ENCODE results near the gene UQCRQ. TPM values are rescaled to one million over a fixed set of nuclear protein-coding genes. Genes with fewer than 3 reads are reported as not detected.

The UQCRQ gene
- total and polyA plus RNA-seq, 2 donors, result 85.7 to 257 TPM

Small RNA genes lying within 50 kb of the gene (small RNA-seq; reads per million reads assigned to genes)
- not detected for gene RNA5SP192

Other genes starting within 250 kb of the UQCRQ start
- gene IL13, start 208.5 kb upstream of the UQCRQ start, total RNA-seq, result not detected
- gene IL13, start 208.5 kb upstream of the UQCRQ start, polyA plus RNA-seq, result not detected
- gene IL4, start 192.7 kb upstream of the UQCRQ start, total RNA-seq, result not detected
- gene IL4, start 192.7 kb upstream of the UQCRQ start, polyA plus RNA-seq, result not detected
- 17.6 TPM for gene KIF3A, start 129.1 kb upstream of the UQCRQ start, total RNA-seq
- 3.4 TPM for gene KIF3A, start 129.1 kb upstream of the UQCRQ start, polyA plus RNA-seq
- 1.9 TPM for gene CCNI2, start 119.2 kb upstream of the UQCRQ start, total RNA-seq
- 1.4 TPM for gene CCNI2, start 119.2 kb upstream of the UQCRQ start, polyA plus RNA-seq
- gene SEPTIN8, start 89.4 kb upstream of the UQCRQ start, total RNA-seq, result 64.8 TPM
- gene SEPTIN8, start 89.4 kb upstream of the UQCRQ start, polyA plus RNA-seq, result 28.3 TPM
- gene SOWAHA, start 53.3 kb upstream of the UQCRQ start, total RNA-seq, result 0.48 TPM
- 0.65 TPM for gene SOWAHA, start 53.3 kb upstream of the UQCRQ start, polyA plus RNA-seq
- gene SHROOM1, start 36.0 kb upstream of the UQCRQ start, total RNA-seq, result 7.2 TPM
- gene SHROOM1, start 36.0 kb upstream of the UQCRQ start, polyA plus RNA-seq, result 48.3 TPM
- gene GDF9, start 173 bp upstream of the UQCRQ start, total RNA-seq, result 0.26 TPM
- 0.65 TPM for gene GDF9, start 173 bp upstream of the UQCRQ start, polyA plus RNA-seq
- gene LEAP2, start 7.0 kb downstream of the UQCRQ start, total RNA-seq, result 3.0 TPM
- 5.6 TPM for gene LEAP2, start 7.0 kb downstream of the UQCRQ start, polyA plus RNA-seq
- gene AFF4, start 97.0 kb downstream of the UQCRQ start, total RNA-seq, result 89.8 TPM
- gene AFF4, start 97.0 kb downstream of the UQCRQ start, polyA plus RNA-seq, result 26.9 TPM
- 24.1 TPM for gene ZCCHC10, start 159.9 kb downstream of the UQCRQ start, total RNA-seq
- 19.8 TPM for gene ZCCHC10, start 159.9 kb downstream of the UQCRQ start, polyA plus RNA-seq
- gene HSPA4, start 185.4 kb downstream of the UQCRQ start, total RNA-seq, result 79.2 TPM
- gene HSPA4, start 185.4 kb downstream of the UQCRQ start, polyA plus RNA-seq, result 32.4 TPM

Data from urinary bladder (tissue), 2 donors.